NCI-H1436 (cell line): Measurements from ENCODE around the gene GIT2.
"Not testable (repeated sequence)": the region's sequence is repeated elsewhere in the genome, so short reads cannot be mapped to it uniquely, and the experiment has no call there.

Source experiments
- DNase-seq: peaks from one replicate; lab custom pipeline; 2025; lab: John Stamatoyannopoulos, UW

The GIT2 gene

DNA sequence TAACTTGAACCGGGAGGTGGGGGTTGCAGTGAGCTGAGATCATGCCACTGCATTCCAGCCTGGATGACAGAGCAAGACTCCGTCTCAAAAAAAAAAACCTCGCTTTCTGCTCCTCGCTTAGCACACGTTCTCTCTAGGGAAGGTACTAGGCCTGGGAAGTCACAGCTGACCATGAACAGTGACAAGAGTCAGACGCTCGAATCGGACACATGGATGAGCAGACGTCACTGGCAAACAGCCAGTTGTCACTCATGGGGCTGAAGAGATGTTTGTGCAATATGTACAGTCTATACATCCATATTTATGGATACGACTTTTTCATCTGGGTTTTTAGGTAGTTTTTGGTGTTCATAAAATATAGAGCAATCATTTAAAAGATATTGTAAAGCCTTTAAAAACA, 76.7 kb downstream of the GIT2 start:
- DNase-seq: no peak

DNA sequence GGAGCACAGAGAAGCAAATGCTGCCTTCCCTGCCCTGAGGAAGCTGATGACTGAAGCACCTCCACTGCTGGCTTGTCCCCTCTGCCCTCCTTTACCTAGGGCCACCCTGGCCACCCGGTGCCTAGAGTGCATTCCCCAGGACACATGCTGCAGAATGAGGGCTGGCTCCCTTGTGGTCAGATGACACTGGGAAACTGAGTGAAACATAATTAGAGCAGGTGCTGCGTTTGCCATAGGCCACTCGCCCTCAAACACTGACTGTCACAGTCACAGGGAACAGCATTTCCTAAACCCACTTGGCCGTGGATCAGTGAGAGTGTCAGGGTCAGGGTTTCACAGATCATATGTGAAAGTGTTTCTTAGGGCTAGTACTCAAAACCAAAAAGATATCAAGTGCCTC, 80.1 kb downstream of the GIT2 start:
- no peak for DNase-seq

DNA sequence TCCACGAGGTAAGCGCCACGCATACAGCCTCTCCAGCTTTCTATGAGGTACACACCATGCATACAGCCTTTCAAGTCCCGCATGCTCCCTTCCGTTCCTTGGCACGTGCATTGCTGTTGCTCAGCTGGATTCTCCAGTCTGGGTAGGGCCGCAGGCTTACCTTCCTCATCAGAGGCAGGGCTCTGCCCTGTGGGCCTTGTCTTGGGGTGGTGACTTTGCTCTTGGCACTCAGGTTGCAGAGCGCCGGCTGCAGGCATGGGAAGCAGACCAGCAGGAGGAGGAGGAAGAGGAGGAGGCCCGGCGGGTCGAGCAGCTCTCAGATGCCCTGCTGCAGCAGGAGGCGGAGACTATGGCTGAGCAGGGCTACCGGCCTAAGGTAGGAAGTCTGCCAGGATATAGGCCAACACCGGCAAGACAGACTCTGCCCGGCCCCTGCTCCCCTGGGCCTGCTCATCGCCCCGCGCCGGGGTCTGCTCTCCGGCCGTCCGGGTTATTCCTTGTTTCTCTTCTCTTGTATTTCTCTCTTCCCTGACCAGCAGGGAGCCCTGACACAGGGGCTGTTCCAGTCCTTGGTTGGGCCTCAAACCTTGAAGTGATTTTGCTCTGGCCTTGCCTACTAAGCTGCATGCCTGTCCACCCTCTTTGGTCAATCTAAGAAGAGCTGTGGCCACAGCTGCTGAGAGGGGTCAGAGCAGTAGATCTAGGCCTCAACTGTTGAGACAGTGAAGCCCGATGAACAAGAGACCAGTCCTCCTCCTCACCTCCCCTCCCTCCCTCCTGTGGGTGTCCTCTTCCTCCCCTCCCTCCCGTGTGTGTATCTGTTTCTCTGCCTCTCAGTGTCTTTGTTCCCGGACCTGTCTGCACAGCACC, 80.8 kb downstream of the GIT2 start:
- no peak for DNase-seq

DNA sequence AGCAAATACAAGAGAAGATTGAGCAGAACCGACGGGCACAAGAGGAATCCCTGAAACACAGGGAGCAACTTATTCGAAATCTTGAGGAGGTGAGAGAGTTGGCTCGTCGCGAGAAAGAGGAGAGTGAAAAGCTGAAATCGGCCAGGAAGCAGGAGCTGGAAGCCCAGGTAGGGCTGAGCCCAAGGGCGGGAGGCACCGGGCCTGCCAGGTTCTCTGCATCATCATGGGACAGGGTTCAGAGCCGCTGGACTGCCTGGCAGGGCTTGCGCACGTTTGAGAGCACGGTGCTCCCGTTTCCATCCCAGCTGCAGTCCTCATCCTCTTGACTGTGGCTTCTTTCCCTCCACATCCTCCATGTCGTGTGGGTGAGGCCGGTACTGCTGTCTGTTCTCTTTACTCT, 81.7 kb downstream of the GIT2 start:
- DNase-seq: no peak

DNA sequence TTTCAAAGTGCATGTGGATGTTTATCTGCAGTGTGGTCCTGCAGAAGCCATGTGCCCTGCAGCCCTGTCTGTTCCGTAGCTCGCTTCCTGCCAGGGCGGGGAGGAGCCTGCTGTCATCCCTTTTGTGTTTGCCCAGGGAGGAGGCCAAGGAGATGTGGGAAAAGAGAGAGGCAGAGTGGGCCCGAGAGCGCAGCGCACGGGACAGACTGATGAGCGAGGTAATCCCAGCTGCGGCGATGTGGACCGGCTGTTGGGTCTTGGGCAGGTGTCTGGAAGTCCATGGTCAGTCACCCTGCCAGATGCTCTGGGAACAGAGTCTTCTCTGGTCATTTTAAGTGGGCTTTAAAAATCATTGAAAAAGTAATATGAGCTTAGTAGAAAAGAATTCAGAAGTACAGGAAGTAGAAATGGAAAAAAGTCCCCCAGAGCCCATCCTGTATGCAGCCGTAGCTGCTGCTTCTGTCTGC, 83.3 kb downstream of the GIT2 start:
- no peak for DNase-seq

DNA sequence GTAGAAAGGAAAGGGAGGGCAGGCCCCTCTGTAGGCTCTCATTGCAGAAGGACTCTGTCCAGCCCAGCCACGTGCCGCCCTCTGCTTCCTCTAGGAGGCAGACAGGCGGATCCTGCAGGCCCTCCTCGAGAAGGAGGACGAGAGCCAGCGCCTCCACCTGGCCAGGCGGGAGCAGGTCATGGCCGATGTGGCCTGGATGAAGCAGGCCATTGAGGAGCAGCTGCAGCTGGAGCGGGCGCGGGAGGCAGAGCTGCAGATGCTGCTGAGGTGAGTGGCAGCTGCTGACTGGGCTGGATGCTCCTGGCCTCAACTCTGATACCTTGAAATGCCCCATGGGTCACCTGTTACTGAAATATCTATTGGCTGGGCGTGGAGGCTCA, 85.2 kb downstream of the GIT2 start:
- no peak for DNase-seq

DNA sequence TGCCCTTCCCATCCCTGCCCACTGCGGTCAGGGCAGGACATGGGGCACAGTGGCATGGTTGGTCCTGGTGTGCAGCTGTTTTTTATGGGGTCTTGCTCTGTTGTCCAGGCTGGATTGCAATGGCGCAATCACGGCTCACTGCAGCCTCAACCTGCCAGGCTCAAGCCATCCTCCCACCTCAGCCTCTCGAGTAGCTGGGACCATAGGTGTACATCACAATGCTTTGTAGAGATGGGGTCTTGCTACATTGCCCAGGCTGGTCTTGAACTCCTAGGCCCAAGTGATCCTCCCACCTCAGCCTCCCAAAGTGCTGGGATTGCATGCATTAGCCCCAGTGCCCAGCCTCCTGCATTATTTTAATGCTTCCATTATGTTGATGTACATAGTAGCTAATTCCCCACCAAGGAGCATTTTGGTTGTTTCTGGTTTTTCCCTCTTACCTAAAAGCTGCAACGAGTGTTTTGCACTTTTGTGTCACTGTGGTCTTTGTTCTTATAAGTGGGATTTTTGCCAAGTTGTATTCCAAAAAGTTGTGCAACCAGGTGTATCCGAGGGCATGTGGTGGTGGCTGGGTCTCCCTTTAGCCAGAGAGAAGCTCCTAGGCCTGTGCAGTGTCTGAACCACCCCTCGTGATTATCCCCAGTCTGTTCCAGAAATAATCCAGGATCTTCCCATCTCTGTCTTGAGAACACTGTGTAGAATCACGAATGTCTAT, 85.8 kb downstream of the GIT2 start:
- no peak for DNase-seq

DNA sequence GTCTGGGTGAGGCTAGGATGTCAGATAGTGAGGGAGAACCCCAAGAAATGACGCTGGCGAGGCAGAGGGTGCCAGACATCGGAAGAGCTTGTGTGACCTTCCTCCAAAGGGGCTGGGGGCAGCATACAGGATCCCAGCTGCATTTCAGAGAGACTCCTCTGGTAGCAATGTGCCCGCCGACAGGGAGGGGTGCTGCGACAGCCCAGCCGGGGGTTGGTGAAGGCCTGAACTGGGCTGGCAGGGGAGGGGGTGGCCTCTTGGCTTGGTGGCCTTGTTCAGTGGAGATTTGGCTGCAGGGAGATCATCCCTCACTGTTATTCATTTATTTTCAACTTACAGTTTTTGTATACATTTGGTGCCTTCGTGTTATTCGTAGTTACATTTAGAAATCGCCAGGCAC, 90.9 kb downstream of the GIT2 start:
- DNase-seq: no peak

DNA sequence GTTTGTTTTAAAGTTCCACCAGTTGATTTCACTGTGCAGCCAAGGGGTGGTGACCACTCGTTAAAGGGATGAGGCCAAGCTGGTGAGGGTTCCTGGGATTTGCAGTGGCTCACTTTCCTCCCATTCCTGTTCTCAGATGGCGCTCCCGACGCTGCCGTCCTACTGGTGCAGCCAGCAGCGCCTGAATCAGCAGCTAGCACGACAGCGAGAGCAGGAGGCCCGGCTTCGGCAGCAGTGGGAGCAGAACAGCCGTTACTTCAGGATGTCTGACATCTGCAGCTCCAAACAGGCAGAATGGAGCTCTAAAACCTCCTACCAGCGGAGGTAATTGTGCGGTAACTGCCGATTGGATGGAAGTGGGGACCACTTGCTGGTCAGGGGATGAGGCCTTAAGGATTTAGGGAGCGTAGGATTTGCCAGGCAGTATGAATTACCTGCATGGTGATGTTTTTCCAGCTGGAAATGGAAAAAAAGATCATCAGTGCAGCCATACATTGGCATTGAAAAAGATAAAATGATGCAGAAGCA, 93.2 kb downstream of the GIT2 start:
- no peak for DNase-seq

DNA sequence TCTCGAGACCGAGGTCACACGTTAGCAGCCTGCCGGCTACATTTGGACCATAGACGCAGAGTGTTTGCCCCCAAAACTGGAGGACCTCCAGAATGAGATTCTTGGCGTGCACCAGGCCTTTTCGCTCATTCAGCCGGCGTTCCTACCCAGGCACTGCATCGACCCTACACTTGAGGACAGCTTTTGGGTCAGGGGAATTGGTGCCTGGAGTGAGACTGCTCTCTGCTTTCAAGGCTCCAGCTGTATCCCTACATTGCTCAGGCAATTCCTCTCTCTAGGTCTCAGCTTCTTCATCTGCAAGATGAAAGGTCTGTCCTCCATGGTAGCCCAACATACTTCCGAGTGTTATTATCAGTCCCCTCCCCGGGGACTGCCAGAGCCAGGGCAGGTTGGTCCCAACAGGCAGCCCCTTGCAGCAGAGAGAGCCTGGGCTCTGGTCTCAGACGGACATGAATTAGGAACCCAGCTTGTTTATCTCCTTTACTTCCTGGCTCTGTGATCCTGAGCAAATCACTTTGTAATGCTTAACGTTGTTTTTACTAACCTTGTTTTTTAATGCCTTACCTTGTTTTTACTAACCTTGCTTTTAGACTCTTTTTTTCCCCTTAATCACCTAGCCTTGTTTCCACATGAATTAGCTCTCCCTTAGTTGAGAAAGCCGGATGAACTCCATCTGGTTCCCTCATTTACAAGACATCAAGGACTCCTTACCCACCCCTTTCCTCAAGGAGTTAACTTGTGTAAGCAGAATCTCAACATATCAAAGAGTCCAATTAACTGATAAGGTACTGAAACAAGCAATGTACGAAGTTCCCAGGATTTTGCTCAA, 95.2 kb downstream of the GIT2 start:
- no peak for DNase-seq

DNA sequence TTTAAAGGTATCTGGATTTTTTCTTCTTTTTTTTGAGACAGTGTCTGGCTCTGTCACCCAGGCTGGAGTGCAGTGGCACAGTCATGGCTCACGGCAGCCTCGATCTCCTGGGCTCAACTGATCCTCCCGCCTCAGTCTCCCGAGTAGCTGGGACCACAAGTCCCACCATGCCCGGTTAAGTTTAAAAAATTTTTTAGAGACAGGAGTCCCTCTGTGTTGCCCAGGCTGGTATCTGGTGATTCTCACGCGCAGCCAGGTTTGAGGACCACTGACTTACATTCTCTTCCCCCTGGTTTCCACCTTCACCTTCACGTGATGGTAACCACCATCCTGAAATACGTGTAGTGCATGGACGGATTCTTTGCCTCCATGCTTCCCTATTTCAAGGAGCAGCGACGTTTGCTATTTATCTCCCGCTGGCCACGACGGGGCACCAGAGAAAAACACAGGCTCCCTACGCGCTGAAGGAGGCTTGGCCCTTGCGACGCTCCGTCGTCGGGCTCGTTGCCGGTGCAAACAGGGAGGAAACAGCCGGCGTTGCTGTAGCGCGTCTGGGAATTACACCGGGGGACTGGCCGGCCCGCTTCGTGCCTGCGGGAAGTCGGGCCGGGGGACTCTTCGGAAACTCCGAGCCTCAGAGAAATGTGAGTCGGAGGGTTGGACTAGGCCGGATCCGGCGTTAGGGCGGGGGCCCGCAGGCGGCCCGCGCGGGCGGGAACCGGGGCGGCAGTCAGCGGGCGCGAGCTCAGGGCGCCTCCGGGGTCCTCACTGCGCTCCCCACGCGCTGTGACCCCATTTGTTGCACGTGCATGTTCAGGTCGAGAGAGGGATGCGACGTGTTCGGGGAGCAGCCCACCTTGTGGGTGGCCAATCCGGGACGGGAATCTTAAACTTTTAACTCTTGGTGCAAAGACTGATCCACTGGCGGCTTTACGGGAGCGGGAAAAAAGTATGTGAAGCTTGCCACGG, 96.1 kb downstream of the GIT2 start, which contains the start of gene TCHP:
Gene TCHP (plus strand): TSS at position 492 of the 969 bp plus-strand sequence. CDS start 2,753 bp downstream, outside the sequence.
- peak; percentile 71 for DNase-seq

DNA sequence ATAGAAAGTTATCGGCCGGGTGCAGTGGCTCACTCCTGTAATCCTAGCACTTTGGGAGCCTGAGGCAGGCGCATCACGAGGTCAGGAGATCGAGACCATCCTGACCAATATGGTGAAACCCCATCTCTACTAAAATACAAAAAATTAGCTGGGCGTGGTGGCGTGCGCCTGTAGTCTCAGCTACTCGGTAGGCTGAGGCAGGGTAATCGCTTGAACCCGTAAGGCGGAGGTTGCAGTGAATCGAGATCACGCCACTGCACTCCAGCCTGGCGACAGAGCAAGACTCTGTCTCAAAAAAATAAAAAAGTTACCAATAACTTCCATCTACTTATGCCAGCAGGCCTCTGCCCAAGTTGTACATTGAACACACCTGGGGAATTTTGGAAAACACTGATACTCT, 96.8 kb downstream of the GIT2 start:
- not testable (repeated sequence) for DNase-seq

DNA sequence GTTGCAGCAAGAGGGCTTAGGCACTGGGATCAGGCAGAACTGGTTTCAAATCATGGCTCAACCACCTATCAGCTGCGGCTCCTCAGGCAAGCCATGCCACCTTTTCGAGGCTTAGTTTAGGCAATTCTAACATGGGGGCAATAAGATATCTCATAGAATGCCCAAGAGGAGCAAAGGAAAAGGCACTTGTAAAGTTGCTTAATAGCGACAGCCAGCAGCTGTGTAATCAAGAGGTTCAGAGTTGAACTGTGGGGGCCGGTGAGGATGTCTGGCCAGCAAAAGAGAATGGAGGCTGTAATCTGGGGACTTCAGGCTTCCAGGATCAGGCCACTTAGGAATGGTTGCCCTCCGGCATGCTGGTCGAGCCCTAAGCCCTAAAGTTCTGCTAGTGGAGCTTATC, 99.1 kb downstream of the GIT2 start:
- no peak for DNase-seq

DNA sequence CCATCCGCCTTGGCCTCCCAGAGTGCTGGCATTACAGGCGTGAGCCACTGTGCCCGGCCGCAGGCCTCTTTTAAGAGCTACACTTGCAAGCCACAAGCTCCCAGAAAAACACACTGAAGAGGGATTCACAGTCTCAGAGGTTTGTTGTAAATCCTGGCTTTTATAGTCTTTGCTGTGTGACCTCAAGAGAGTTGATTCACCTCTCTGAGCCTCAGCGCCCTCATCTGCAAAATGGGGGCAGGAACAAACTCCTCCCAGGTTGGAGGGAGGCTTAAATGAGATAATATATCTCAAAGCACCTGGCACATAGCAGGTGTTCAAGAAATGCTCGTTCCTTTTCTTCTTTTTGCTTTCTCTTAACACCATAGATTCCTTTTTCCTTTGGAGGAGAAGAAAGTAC, 100.0 kb downstream of the GIT2 start:
- DNase-seq: no peak

DNA sequence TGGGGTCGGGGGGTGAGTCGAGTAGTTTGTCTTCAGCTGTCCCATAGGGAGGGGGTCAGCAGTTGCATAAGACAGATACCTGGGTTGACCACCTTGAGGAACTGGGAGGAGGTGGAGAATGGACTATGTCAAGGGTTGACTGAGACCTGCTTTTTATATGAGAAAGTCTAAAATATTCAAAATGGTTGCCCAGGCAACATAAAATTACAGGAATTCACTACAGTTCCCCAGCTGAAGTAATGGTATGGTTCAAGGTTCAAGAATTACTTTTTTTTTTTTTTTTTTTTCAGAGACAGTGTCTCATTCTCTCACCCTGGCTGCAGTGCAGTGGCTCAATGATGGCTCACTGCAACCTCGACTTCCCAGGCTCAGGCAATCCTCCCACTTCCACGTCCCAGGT, 101.2 kb downstream of the GIT2 start:
- DNase-seq: no peak

DNA sequence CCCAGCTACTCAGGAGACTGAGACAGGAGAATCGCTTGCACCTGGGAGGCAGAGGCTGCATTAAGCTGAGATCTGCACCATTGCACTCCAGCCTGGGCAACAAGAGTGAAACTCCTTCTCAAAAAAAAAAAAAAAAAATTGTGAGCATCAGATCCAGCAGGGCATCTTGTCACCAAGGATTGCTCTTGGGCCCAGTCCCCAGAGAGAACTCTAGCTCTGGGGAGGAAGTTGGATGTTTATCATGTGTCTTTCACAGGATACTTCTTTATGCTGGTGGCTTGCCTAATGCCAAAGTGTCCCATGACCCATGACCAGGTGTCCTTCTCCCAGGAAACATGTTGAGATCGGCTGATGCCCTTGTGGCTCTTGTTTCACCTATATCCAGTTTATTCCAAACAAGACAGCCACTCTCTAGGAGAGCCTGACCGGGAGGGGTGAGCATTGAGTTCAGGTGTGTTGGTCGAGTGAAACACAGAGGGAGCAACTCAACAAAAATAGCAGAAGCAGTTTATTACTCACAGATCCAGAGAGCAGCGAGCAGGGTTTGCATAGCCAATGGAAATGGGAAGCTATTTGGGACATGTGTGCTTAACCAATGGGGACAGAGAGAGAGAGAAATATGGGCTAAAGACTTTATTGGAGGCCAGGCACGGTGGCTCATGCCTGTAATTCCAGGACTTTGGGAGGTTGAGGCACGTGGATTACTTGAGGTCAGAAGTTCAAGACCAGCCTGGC, 102.7 kb downstream of the GIT2 start:
- DNase-seq: no peak

DNA sequence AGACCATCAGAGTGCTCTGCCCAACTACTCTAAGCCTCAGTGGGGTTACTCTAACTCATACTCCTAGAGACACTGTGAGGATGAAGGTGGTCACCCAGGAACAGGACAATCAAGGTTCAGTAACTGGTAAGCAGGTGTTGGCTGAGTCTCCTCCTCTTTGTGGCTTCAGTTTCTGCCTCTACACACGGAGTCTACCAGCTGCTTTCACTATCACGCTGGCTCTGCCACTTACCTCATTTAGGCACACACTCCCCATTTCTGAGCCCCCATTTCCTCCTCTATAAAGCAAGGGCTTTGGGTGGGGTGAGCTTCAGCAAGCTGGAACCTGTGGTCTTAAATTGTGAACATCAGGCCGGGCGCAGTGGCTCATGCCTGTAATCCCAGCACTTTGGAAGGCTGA, 103.4 kb downstream of the GIT2 start:
- DNase-seq: no peak

DNA sequence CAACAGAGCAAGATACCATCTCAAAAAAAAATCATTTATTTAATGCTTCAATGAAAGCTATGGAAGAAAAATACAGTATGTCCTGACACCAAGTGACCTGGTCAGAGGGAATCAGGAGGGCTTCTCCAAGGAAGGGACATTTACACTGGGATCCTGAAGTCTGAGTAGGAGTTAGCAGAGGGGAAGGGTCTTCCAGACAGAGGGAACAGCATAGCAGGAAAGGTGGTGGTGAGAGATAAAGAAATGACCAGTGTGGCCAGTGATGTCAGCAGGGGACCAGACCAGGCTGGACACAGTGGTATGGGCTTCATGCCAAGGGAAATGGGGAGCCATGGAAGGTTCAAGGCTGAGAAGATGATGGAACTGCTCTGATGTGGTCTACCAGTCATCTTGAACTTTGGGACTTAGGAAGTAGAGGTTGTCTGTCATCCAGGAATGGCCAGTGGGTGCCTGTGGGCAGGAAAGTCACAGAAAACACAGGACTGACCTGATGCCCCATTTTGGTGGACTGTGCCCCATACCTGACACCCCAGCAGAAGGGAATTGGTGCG, 103.9 kb downstream of the GIT2 start:
- DNase-seq: no peak

DNA sequence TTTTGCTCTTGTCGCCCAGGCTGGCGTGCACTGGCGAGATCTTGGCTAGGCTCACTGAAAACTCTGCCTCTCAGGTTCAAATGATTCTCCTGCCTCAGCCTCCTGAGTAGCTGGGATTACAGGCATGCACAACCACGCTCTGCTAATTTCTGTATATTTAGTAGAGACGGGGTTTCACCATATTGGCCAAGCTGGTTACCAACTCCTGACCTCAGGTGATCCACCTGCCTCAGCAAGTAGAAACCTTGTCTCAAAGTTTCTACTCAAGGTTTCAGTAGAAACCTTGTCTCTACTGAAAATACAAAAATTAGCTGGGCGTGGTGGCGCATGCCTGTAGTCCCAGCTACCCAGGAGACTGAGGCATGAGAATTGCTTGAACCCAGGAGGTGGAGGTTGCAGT, 104.4 kb downstream of the GIT2 start:
- not testable (repeated sequence) for DNase-seq

DNA sequence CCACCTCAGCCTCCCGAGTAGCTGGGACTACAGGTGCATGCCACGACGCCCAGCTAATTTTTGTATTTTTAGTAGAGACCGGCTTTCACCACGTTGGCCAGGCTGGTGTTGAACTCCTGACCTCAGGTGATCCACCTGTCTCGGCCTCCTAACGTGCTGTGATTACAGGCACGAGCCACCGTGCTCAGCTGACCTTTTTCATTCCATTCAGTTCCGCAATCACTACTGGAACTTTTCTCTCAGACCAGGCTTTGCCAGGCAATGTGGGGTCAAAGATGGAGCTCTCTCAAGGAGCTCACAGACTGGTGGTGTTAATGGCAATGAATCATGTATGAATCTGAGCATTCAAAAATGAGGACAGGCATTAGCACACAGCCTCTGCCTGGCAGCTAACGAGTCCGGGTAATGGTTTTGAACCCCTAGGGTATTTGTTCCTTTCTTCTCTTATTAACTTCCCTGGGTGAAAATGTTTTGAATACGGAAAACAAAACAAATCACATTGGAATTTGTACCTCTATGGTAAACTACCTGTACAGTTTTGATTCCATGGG, 105.5 kb downstream of the GIT2 start:
- peak; percentile 67 for DNase-seq
